Lower lobe of right lung (tissue), 2 donors: ENCODE results near the gene TEX52. TPM values are rescaled to one million over a fixed set of nuclear protein-coding genes. Genes with fewer than 3 reads are reported as not detected.
A peak's percentile ranks its signal among the peaks of the same experiment; 100 is the strongest.

Experiments used
- ATAC-seq, 2 donors: fragments of 200-7000 bp; cut with Tn5 transposase; one replicate each; pipeline ENCODE4 v1.9.1; 2020 to 2022; ENCODE audit warnings: mild to moderate bottlenecking in 2 of 2, moderate library complexity in 2 of 2
- DNase-seq: peaks from one replicate; pipeline ENCODE4 v3.0.0-alpha.2; 2020
- H3K27ac ChIP-seq: fragments of 200-600 bp; one replicate; pipeline ENCODE4 v1.8.0; 2022
- H3K27me3 ChIP-seq: fragments of 200-600 bp; one replicate; pipeline ENCODE4 v1.8.0; 2022; ENCODE audit warnings: low read depth
- H3K36me3 ChIP-seq: fragments of 200-600 bp; one replicate; pipeline ENCODE4 v1.8.0; 2022; ENCODE audit warnings: mild to moderate bottlenecking
- H3K4me1 ChIP-seq: fragments of 200-600 bp; one replicate; pipeline ENCODE4 v1.8.0; 2022
- H3K4me3 ChIP-seq: fragments of 200-600 bp; one replicate; pipeline ENCODE4 v1.8.0; 2022; ENCODE audit warnings: mild to moderate bottlenecking
- H3K9me3 ChIP-seq: fragments of 200-600 bp; one replicate; pipeline ENCODE4 v1.8.0; 2022
- CTCF ChIP-seq: fragments of 200-600 bp; IDR thresholded peaks from one replicate; pipeline ENCODE4 v1.8.0; 2022; ENCODE audit warnings: antibody characterized with exemption, mild to moderate bottlenecking
- intact Hi-C: fragments of 100-400 bp; cut with DNase I; formaldehyde crosslinking; loops from one replicate; pipeline ENCODE4 v1.11.0; 2022
- total RNA-seq: library from RNA; stranded (reverse); fragmentation: NEBNext Ultra II Directional; extraction: Animal tissue kit (Norgen Biotek cat#: 25700); gene quantifications from one replicate; pipeline ENCODE4 v1.2.1, GENCODE V29; 2021
- donor health status: DM: no; HTN: yes; CAD: no; lungs with severe emphysema.

The TEX52 gene
- total RNA-seq, 1 donor from 2014 or later = not detected

GRCh38 chr12:2862876-2863275, 6.0 kb upstream of the TEX52 start:
- Histone ChIP-seq H3K36me3 (no peaks in the 10 kb centered on the region), H3K4me3 (no peak overlapping the region), H3K27me3 (no peaks in the 10 kb centered on the region), H3K27ac (no peak overlapping the region), H3K9me3 (no peaks in the 10 kb centered on the region), H3K4me1 (no peaks in the 10 kb centered on the region)
- TF ChIP-seq CTCF = no peak
- intact Hi-C loops = no loop called here
- ATAC-seq = no peak
- no peak for DNase-seq

- Histone ChIP-seq H3K36me3 (no peaks in the 10 kb centered on the region), H3K27me3 (no peaks in the 10 kb centered on the region), H3K4me3 (no peak overlapping the region), H3K27ac (no peak overlapping the region), H3K9me3 (no peaks in the 10 kb centered on the region), H3K4me1 (no peaks in the 10 kb centered on the region)
- no peak for TF ChIP-seq CTCF
- intact Hi-C loops = no loop called here
- no peak for ATAC-seq
- no peak for DNase-seq
Measured at GRCh38 chr12:2860170-2860569, 3.3 kb upstream of the TEX52 start.

- Histone ChIP-seq H3K4me3 (no peak overlapping the region), H3K27ac (no peak overlapping the region), H3K4me1 (no peaks in the 10 kb centered on the region), H3K9me3 (no peaks in the 10 kb centered on the region), H3K27me3 (no peaks in the 10 kb centered on the region), H3K36me3 (no peaks in the 10 kb centered on the region)
- DNase-seq = no peak
- no peak for TF ChIP-seq CTCF
- no peak for ATAC-seq
- intact Hi-C loops = no loop called here
Measured at GRCh38 chr12:2858944-2859421, 2.1 kb upstream of the TEX52 start.

- ATAC-seq (no peak), DNase-seq (no peak)
- no peaks in the 10 kb centered on the region for H3K4me1 ChIP-seq
- no peak for TF ChIP-seq CTCF
- no peaks in the 10 kb centered on the region for H3K36me3 ChIP-seq
- H3K27me3 ChIP-seq = no peaks in the 10 kb centered on the region
- intact Hi-C loops = no loop called here
- no peaks in the 10 kb centered on the region for H3K9me3 ChIP-seq
- H3K27ac ChIP-seq = no peak overlapping the region
- H3K4me3 ChIP-seq = no peak overlapping the region
Measured at GRCh38 chr12:2858334-2858733, 1.5 kb upstream of the TEX52 start.

GRCh38 chr12:2857576-2857975, 737 bp upstream of the TEX52 start:
- H3K36me3 ChIP-seq = no peaks in the 10 kb centered on the region
- H3K4me3 ChIP-seq = no peak overlapping the region
- intact Hi-C loops = no loop called here
- no peaks in the 10 kb centered on the region for H3K27me3 ChIP-seq
- H3K4me1 ChIP-seq = no peaks in the 10 kb centered on the region
- ATAC-seq (no peak), DNase-seq (peak; percentile 19)
- H3K27ac ChIP-seq = no peak overlapping the region
- H3K9me3 ChIP-seq = no peaks in the 10 kb centered on the region
- TF ChIP-seq CTCF = no peak

GRCh38 chr12:2856051-2856450, 788 bp downstream of the TEX52 start:
- no peak overlapping the region for H3K4me3 ChIP-seq
- no peak for DNase-seq
- no peaks in the 10 kb centered on the region for H3K4me1 ChIP-seq
- no peaks in the 10 kb centered on the region for H3K9me3 ChIP-seq
- TF ChIP-seq CTCF = no peak
- H3K36me3 ChIP-seq = no peaks in the 10 kb centered on the region
- no peak for ATAC-seq
- no peak overlapping the region for H3K27ac ChIP-seq
- H3K27me3 ChIP-seq = no peaks in the 10 kb centered on the region
- intact Hi-C loops = no loop called here
